Parathyroid adenoma (tissue), 2 donors: ENCODE results near the gene B3GALT6.

ENCODE experiments used
- H2AFZ ChIP-seq: fragments of 300-600 bp; sonication (generic); one replicate; pipeline ENCODE4 v1.7.0; 2017; ENCODE audit warnings: antibody characterized with exemption, mild to moderate bottlenecking
- H3K27ac ChIP-seq: fragments of 300-600 bp; sonication (generic); one replicate; pipeline ENCODE4 v1.7.0; 2017
- H3K27me3 ChIP-seq: fragments of 300-600 bp; sonication (generic); one replicate; pipeline ENCODE4 v1.7.0; 2017; ENCODE audit warnings: low read length; ENCODE audit not compliant: control insufficient read depth, insufficient read depth
- H3K36me3 ChIP-seq: fragments of 300-600 bp; sonication (generic); one replicate; pipeline ENCODE4 v1.7.0; 2017; ENCODE audit warnings: low read length; ENCODE audit not compliant: control insufficient read depth, insufficient read depth
- H3K4me1 ChIP-seq: fragments of 300-600 bp; sonication (generic); one replicate; pipeline ENCODE4 v1.7.0; 2017; ENCODE audit warnings: control low read depth
- H3K4me2 ChIP-seq: fragments of 300-600 bp; sonication (generic); one replicate; pipeline ENCODE4 v1.7.0; 2017; ENCODE audit warnings: low read length
- H3K4me3 ChIP-seq: fragments of 300-600 bp; sonication (generic); one replicate; pipeline ENCODE4 v1.7.0; 2017; ENCODE audit warnings: low read depth, low read length
- H3K79me2 ChIP-seq: fragments of 300-600 bp; sonication (generic); one replicate; pipeline ENCODE4 v1.7.0; 2017; ENCODE audit warnings: control low read depth
- H3K9ac ChIP-seq: fragments of 300-600 bp; sonication (generic); one replicate; pipeline ENCODE4 v1.7.0; 2017; ENCODE audit warnings: mild to moderate bottlenecking
- H3K9me3 ChIP-seq: fragments of 300-600 bp; sonication (generic); one replicate; pipeline ENCODE4 v1.7.0; 2017; ENCODE audit warnings: low read length; ENCODE audit not compliant: control insufficient read depth
- TF ChIP-seq, protein P1 (sequence below): fragments of 300-600 bp; sonication (generic); IDR thresholded peaks from one replicate; pipeline ENCODE4 v1.7.0; 2017; ENCODE audit warnings: antibody characterized with exemption, mild to moderate bottlenecking
- donor health status: primary hyperparathyroidism.

The B3GALT6 gene

DNA sequence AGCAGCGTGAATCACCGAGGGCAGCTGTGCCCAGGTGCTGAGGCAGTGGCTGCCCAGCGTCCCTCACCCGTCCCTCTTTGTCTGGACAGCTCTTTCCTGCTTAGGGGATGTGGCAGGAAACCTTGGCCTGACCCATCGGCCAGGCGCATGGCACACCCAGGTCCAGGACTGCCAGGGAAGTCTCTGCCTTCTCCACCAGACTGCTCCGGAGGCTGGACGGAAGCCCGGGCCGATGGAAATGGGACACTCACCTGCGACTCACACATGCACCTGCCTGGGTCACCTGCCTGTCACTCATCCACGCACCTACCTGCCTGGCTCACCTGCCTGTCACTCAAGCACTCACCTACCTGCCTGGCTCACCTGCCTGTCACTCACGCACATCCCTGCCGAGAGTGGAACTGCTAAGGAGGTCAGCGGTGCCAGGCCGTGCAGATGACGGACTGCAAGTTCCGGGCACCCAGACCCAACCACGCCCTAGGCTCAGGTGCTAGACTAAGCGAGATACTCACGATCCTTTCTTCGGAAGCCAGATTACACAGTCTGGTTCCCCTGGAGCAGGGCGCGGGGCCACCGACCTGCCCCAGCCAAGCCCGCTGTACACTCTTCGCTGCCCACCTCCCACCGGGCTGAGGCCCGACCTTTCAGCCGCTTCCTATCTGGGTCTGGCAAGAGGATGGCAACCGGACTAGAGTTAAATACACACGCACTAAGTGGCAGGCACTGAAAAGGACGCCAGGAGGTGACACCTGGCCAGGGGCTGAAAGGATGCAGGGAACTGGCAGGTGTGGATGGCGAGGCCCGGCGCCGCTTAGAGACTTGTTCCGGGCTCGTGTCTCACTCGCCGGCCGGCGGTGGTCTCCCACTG lies 40.5 kb downstream of the B3GALT6 start:
- TF ChIP-seq, protein P1, sequence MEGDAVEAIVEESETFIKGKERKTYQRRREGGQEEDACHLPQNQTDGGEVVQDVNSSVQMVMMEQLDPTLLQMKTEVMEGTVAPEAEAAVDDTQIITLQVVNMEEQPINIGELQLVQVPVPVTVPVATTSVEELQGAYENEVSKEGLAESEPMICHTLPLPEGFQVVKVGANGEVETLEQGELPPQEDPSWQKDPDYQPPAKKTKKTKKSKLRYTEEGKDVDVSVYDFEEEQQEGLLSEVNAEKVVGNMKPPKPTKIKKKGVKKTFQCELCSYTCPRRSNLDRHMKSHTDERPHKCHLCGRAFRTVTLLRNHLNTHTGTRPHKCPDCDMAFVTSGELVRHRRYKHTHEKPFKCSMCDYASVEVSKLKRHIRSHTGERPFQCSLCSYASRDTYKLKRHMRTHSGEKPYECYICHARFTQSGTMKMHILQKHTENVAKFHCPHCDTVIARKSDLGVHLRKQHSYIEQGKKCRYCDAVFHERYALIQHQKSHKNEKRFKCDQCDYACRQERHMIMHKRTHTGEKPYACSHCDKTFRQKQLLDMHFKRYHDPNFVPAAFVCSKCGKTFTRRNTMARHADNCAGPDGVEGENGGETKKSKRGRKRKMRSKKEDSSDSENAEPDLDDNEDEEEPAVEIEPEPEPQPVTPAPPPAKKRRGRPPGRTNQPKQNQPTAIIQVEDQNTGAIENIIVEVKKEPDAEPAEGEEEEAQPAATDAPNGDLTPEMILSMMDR: no peak
- no peak overlapping the region for H3K9ac ChIP-seq
- H3K9me3 ChIP-seq: no peaks in the 10 kb centered on the region
- H3K79me2 ChIP-seq: peaks cover 29% of the 10 kb centered on the region
- no peak overlapping the region for H2AFZ ChIP-seq
- no peak overlapping the region for H3K27ac ChIP-seq
- H3K4me3 ChIP-seq: peak overlapping the region; percentile 74
- H3K4me1 ChIP-seq: peaks cover 3% of the 10 kb centered on the region
- no peaks in the 10 kb centered on the region for H3K27me3 ChIP-seq
- no peaks in the 10 kb centered on the region for H3K36me3 ChIP-seq
- peak overlapping the region; percentile 82 for H3K4me2 ChIP-seq

DNA sequence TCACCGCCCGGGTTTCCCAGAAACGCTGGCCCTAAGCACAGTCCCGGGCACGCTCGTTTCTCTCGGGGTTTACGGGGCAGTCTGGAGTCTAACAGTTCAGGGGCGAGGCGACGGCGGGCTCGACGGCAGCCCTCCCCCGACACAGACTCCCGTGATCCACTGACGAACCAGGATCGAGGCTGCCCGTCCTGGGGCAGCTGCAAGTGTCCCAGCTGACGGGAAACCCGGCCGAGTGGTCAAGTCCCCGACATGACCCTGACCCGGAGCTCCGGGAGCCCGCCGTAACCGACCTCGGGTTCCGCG lies 41.1 kb downstream of the B3GALT6 start:
- Histone ChIP-seq H3K79me2 (peaks cover 24% of the 10 kb centered on the region), H3K27me3 (no peaks in the 10 kb centered on the region), H3K36me3 (no peaks in the 10 kb centered on the region), H3K4me3 (peak overlapping the region; percentile 74), H3K9me3 (no peaks in the 10 kb centered on the region), H3K27ac (no peak overlapping the region), H2AFZ (no peak overlapping the region), H3K9ac (no peak overlapping the region), H3K4me2 (peak overlapping the region; percentile 82), H3K4me1 (peaks cover 3% of the 10 kb centered on the region)
- TF ChIP-seq, protein P1: no peak

DNA sequence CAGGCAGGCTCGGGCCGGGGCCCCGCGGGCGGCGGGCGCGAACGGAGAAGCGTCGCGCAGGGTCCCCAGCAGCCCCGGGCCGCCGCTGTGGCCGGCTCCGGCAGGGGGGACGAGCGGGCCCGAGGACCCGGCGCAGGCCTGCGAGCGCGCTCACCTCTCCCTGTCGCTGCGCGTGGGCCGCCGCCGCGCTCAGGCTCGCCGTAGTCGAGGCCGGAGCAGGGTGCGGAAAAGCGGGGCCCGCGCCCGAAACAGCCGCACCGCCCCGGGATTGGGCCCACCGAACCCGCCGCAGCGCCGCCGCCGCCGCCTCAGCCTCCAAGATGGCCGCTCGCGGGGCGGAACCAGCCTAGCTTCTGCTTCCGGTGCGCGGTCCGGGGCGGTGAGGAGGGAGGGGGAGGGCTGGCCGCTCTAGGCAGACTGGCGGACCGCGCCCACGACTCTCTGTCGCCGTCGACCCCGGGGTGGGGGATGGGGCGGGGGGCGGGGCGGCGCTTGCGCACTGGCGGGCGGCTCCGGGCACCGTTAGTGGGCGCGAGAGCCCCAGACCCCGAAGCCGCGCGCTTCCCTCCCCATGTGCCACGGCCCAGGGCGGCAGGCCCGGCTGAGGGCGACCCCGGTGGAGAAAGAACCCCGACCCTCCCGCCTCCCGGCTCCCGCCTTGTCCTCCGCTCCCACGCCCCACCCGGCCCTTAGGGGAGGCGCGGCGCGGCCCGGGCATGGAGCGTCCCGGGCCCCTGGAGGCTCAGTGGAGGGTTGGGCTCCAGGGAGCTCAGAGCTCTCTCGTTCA lies 41.7 kb downstream of the B3GALT6 start, which contains the start of gene UBE2J2:
Gene UBE2J2 (minus strand): TSS at position 343 of the 787 bp plus-strand sequence. CDS start 5,862 bp downstream, outside the sequence.
- H3K27me3 ChIP-seq: no peaks in the 10 kb centered on the region
- peak within 1 kb of the TSS; percentile 87 for H2AFZ ChIP-seq
- no peaks in the 10 kb centered on the region for H3K36me3 ChIP-seq
- no peak within 1 kb of the TSS for H3K9ac ChIP-seq
- H3K4me3 ChIP-seq: peak within 1 kb of the TSS; percentile 74
- TF ChIP-seq, protein P1: no peak
- H3K4me2 ChIP-seq: peak within 1 kb of the TSS; percentile 82
- peak within 1 kb of the TSS; percentile 15 for H3K27ac ChIP-seq
- peaks cover 3% of the 10 kb centered on the region for H3K4me1 ChIP-seq
- H3K9me3 ChIP-seq: no peaks in the 10 kb centered on the region
- peaks cover 21% of the 10 kb centered on the region for H3K79me2 ChIP-seq

GRCh38 chr1:1274299-1274930 lies 42.4 kb downstream of the B3GALT6 start:
- Histone ChIP-seq H3K4me1 (peaks cover 3% of the 10 kb centered on the region), H3K9me3 (no peaks in the 10 kb centered on the region), H3K27me3 (no peaks in the 10 kb centered on the region), H3K79me2 (peaks cover 21% of the 10 kb centered on the region), H3K36me3 (no peaks in the 10 kb centered on the region), H3K27ac (peak overlapping the region; percentile 15), H3K4me2 (peak overlapping the region; percentile 77), H3K9ac (no peak overlapping the region), H2AFZ (peak overlapping the region; percentile 87), H3K4me3 (peak overlapping the region; percentile 68)
- TF ChIP-seq, protein P1: no peak
